Medulla oblongata (tissue), 1 donor: ENCODE results near the gene RUFY1.

Experiments used
- DNase-seq: peaks from one replicate; pipeline ENCODE4 v3.0.0-alpha.2; 2015; ENCODE audit errors: extremely low spot score

RUFY1 gene

DNA sequence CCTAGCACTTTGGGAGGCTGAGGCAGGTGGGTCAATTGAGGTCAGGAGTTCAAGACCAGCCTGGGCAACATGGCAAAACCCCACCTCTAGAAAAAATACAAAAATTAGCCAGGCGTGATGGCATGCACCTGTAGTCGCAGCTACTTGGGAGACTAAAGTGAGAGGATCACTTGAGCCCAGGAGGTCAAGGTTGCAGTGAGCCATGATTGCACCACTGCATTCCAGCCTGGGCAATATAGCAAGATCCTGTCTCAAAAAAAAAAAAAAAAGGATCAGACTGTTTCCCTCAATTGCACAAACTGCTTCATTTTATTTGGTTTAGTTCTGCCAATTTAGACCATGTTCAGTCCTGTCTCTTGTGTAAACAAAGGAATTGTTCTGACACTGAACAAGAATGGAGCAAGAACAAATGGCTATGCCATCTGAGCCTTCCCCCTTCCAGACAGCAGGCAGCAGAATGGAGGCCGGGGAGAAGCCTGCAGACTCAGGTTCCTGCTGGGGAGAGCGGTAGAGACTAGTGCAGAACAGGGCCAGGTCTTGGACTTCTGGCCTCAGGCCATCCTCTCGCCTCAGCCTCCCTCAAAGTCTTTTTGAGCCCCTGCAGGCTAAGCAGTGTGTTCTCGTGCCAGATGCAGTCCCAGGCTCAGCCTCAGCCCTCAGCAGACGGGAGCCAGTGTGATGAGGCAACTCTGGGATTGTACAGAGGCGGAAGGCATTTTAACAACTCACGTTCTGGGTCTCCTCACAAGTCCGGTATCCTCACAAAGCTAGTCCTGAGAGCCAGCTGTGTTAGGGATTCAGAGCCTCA lies 54.9 kb downstream of the RUFY1 start:
- no peak for DNase-seq

DNA sequence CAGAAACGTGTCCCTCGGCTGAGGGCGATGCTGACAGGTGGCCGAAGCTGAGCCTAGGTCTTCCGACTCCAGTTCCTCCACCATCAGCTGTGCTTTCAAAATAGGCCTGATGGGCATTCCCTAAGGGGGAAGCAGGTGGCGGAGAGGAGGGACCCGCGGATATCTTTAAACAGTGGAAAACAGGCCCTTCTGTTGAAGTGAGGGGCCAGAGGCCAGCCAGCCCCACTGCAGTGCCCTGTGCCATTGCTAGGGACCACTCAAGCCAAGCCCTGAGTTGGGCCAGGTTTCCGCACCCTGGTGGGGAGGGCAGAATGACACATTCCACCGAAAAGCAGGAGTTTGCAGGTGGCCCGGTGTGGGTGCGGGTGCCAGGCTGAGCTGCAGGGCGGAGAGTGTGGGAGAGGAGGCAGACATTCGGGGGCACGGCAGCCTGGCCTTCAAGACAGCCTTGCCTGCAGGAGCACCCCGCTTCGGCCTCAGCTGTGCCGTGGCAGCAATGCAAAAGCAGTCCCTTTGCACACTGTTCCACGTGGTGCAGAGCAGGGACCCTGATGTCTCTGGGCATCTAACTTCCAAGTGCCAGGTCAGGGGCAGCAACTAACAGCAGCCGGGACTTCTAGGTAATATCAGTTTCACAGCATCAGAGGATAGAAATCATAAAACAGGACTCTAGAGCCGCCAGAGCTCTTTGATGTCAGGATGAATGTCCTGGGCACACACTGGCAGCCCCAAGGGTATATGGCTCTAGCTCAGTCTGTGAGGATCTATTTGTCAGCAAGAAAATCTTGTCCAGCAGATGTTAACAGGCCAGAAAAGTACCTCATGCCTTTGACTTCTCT lies 55.9 kb downstream of the RUFY1 start:
- DNase-seq = no peak

DNA sequence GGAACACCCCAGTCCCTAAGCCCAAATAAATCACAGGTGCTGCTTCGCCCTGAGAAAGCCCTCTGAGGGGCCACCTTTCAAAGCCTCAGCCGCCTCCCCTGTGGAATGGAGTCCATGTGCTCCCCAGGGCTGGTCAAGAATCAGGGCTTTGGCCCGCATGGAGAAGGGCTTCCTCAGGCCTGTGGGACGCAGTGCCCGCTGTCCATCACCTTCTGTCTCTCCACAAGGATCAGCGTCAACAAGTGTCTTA lies 56.5 kb downstream of the RUFY1 start:
- DNase-seq = no peak

DNA sequence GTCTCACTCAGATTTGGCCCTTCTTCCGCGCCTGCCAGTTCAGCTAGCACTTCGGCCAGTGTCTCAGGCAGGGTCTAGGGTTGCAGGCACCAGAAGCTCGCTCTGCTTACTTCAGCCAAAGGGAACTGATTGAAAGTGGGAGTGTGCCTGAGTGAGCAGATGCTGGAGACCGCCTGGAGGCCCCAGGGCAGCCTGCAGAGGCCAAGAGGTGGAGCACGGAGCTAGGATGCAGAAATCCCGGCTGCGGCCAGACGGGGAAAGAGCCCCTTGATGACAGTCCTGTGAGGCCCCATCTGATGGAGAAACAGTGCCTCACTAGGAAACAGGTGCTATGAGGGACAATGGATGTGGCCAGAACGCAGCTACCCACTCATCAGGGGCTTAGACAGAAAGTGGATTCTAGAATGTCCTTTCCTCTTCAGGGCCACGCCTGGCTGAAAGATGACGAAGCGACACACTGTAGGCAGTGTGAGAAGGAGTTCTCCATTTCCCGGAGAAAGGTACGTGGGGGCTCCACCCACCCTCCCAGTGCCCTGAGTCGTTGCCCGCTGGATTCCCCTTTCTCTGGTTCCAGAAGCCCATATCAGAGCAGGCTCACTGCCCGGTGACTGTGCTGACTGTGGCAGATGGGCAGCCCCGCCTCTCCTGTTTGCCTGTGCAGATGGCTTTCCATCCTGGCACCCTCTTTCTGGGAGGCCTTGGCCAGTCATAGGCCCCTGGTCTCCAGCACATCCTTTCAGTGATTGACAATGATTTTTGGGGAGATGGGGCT lies 57.0 kb downstream of the RUFY1 start:
- no peak for DNase-seq

DNA sequence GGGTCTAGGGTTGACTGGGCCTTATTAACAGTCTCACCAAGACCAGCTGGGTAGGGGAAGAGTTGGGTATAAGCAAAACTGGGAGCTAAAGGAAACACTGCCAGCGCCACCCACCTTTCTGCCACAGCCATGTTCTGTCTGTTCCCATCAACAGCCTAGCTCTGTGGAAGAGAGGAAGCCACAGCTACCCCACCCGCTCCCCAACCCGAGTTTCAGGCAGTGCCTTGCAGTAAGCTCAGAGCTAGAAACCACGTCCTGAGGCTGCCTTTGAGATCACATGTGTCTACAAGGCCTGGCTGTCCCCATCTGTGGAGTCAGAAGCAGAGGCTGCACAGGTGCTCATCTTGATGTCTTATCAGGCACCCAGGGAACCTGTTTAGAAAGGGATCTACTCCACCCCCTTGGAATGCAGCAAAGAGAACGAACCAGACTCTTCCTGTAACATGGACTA lies 57.8 kb downstream of the RUFY1 start:
- DNase-seq = no peak

DNA sequence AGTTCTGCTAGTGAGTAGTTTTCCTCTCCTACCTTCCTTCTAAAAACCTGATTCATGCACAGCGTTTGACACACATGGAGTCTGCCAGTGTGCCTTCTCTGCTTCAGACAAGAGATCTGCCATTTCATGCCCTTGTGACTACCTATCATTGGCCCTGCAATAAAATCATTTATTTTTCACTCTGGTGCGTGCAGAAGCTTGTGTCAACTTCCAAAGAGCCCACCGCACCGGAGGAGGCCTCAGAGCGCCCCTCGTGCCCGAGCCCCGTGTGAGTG lies 59.4 kb downstream of the RUFY1 start:
- DNase-seq = no peak

DNA sequence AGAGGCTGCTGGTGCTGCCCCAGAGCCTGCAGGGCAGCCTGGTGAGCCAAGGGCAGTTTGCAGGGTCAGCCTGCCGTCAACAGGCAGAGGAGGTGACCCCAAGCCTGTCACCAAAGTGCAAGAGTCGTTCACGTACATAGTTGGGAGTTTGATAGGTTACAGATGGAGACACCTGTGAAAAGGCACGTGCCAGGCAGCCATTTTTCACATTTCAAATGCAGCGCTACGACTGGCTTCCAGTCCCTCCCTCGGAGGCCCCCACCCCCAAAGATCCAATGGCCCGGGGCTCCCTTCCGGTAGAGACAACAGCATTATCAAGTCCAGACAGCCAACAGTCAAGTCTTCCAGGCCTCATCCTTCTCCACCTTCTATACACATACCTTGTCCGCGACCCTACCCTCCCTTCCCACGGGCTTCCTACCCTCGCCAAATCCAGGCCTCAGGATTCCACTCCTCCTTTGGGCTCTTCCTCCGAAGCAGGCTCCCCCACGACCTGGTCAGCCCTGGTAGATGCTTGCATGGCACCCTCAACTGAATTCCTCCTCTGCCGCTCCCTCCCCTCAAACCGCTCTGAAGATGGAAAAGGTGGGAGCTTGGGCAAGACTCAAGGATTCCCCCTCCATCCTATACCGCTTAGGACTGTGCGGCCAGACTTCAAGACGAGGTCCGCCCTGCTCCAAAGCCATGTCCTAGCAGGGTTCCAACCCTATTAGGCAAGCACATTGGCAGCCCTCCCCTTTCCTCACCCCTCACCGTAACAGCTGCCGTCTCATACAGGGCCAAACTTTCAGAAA lies 60.0 kb downstream of the RUFY1 start:
- DNase-seq = no peak

DNA sequence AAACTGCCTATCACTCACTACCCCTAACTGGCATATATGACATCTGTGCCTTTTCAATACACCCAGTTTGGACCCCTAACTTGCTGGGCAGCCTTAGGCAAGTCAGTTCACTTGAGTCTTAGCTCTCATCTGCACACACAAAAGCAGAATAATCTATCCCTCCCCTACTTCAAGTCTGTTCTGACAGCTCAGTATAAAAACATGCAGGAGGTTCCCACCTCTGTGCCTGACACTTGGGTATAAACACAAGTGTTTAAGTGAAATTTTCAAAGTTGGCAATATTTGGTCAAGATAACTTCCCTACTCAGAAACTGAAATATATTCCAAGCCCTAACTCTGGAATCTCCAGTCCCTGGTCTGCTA lies 60.5 kb downstream of the RUFY1 start:
- no peak for DNase-seq

DNA sequence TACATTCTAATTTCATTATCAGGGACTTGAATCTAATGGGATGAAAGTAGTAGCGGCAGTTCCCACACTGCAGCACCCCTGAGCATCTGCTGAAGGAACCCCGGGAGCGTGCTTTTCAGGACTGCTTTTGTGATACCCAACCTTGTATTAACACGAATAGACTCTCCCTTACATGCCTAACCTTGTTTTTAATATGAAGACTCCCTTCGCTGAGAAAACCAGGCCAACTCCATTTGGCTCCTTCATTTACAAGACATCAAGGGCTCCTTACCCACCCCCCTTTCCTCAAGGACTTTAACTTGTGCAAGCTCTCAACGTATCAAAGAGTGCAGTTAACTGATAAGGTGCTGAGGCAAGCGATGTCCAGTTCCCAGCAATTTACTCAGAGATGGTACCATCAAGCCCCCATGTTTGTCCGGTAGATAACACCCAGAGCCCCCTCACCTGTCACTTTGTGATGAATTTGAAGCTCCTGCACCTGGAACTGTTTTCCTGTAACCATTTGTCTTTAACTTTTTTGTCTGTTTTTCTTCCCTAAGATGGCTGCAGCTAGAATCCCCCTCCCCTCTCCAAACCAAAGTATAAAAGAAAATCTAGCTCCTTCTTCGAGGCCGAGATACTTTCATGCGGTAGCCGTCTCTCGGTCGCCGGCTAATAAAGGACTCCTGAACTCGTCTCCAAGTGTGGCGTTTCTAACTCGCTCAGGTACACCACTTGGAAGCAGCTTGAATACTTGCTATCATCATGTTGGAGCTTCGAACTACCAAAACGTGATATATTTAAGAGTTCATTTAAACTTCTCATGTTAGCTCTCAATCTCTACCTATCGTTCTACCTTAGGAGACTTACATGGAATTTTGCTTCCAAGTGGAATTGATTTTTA lies 62.5 kb downstream of the RUFY1 start:
- no peak for DNase-seq

DNA sequence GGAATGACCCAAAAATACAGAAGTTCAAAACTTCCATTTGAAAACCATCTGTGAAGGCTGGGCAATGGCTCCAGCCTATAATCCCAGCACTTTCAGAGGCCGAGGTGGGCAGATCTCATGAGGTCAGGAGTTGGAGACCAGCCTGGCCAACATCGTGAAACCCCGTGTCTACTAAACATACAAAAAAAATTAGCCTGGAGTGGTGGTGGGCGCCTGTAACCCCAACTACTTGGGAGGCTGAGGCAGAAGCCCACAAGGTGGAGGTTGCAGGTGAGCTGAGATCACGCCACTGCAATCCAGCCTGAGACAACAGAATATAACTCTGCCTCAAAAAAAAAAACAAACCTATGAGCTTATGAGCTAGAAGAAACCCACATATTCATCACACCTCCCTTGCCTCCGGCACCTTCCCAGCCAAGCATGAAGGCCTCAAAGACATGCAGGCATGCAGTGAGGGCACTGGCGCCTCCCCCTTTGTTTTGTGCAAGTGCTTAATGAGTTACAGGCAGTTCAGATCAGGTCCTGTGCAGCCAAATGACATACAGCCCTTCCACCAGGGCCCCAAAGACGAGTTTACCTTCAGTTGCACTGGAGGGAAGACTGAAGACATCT lies 63.2 kb downstream of the RUFY1 start:
- no peak for DNase-seq

DNA sequence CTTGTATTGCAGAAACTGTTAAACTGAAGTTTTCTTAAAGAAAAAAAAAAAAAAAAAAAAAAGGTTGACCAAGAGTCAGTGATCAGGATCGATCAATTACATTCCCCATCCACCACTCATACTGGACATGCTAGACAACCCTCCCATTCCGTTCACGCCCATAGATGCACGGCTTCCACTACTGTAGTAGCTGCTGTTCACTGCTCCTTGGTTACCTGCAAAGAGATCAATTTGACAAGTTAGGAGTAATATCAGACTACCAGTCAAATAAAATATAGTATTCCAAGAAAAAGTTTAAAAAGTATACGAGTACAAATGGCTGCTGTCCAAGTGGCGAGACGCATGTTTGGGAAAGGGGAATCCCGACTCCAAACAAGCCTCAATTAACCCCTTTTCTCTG lies 64.4 kb downstream of the RUFY1 start:
- DNase-seq = no peak

DNA sequence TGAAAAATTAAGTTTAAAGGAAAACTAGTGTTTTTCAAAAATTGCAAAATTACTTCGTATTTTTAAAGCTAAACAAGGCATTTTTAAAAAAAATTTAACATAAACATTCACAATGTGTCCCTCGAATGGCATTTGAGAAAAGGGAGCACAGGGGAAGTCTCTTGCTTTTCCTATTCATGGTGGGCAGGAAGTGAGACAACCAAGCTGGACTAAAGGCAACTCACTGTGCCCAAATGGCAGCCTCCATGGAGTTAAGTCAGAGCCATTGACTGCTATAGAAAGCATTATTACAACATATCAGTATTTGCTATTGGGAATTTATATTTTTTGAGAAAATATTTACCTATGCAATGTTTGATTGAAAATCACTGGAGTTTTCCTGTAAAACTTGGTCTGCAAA lies 64.8 kb downstream of the RUFY1 start:
- DNase-seq = no peak

DNA sequence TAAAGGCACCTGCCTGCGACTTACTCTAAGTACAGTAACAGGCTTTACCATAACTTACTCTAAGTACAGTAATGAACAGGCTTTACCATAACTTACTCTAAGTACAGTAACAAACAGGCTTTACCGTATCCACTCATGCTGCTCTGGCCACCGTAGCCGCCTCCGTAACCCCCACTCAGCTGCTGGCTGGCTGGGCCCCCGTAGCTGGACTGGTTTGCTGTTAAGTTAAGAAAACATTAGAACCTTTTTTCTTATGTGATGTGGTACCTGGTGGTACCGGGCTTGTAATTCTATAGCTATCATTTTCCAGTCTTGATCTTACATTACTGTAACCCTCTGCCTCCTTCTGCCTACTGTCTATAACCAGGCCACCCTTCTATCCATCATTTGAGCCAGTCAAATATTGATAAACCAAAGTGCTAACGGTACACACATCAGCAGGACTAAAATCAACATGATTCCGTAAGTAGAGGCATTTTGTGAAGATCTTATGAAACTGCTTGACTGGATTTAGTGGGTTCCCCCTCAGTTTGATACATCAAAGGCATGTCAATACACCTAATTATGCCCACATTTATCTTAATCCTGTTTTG lies 65.7 kb downstream of the RUFY1 start:
- DNase-seq = no peak

DNA sequence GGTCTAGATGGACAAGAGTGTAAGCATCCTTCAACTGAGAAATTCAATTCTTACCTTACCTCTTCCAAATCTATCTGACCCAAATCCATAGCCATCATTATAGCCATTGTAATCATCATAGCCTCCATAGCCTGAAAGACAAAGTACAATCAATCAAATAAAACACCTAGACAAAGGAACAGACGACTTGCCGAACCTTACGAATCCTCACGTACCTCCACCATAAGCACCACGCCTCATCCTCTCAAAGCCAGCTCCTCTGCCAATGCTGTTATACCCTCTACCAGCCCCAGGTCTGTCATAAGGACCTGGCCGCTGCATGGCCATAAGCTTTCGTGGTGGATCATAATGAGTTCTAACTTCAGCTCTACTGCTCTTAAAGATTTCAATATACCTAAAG lies 67.6 kb downstream of the RUFY1 start:
- no peak for DNase-seq

DNA sequence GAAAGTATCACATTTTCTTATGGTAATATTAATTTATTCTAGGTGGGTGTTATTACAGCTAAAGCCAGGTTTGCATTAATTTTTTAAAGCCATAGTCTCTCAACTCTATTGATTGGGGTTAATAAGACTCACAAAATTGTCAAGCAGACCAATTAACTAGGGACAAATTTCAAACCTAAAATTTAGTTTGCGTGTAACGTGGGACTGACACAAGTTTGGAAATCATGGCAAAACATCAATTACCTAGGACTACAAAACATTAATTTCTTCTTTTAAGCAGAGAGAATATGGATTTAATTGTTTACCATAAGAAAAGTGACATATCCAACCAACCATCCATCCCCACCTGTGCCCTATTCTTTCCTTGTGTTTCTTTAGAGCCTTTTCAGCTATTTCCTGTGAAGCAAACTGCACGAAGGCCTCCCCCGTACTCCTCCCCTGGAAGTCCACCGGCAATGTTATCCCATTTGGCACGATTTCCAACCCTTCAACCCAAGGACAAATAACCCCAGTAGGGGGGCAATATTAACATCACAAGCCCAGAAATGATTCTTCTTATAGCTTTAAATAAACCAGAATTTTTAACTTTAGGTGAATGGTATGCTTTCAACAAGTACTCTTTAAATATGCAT lies 68.7 kb downstream of the RUFY1 start:
- DNase-seq = no peak

DNA sequence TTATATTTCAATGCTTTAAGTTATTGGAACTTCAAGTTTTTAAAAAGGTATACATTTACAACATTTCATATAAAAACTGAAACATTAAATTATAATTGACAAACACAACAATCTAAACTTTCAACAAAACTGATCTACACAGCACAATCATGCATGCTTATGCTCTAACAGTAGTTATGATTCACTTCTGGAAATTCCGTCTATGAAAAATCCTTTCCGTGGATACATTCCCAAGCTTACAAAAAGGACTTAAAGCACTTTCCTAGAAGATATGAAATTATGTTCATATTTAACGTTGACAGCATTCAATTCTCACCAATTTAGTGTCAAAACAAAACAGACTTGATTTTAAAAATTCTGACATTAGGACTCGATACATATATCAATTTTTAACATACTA lies 69.4 kb downstream of the RUFY1 start:
- no peak for DNase-seq

DNA sequence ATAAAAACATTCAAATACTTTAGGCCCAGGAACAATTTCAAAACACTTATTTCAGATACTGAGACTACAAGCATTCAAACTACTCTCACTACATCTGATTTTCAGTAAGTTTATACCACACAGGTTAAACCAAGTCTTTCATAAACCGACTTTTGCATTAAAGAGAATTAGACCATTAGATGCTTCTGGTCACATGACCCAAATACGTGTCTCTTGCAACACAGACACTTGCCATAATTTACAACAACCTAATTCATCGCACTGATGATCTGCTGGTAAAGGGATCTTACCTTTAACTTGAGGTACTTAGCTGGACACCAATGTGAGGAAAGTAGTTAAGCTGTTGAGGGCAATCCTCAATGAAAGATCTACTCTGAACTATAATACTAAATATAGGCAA lies 69.9 kb downstream of the RUFY1 start:
- no peak for DNase-seq

DNA sequence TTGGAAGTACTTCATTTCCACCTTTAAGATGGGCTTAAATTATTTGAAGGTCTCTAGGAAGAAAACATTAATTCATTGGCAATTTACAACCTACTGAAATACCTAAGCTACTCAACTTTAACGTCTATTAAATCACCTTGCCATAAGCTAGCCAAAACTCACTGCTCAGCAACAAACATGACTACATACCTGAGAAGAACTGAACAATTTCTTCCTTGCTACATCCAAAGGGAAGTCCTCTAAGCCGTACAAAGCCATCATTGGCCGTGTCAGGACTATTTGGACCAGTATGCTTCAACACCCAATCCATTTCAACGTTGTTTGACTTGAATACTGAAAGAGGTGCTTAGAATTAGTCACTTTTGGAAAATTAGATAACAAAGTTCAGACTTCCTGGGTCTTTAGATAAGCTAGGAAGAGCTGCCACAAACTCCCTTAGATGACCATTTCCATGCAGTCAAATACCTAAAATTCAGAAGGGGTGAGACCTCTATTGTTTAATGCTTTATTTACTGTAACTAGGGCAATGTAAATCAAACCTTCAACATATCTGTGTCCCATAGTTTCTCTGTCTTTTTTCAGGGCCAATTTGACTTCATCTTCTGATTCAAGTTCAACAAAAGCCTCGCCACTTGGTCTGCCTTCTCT lies 70.5 kb downstream of the RUFY1 start:
- DNase-seq = no peak

DNA sequence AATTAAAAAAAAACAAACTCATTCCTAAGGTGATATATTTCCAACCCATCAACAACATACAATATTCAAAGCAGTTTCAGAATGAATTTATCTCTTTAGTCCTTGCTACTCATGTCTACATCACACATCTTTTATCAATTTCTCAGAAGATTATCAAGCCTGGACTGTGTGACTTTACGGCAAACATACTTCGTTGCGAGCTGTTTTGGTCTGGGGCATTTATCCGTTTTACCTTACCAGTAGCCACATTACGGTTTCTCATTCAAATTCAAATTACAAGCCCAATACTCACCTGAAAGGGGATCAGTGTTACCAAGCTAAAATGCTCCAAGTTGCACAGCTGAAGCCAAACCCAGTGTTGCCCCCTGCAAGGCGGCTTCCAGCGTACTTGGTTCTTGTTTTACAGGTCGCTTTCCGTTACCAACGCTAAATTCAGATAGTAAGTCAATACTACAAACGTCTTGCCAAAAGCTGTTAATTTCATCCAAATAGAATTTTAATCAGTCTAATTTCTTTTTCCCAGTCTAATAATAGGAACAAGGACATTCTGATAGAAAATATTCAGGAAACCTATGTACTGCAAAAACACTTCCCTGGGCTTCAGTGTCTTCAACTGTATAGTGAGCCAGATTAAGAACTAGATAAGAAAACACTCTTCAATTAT lies 71.3 kb downstream of the RUFY1 start:
- no peak for DNase-seq
